Chondrocyte (in vitro differentiated cells): ENCODE results near the gene PRRT3. TPM values are rescaled to one million over a fixed set of nuclear protein-coding genes. Genes with fewer than 3 reads are reported as not detected.

Source experiments
- DNase-seq: peaks from one replicate; pipeline ENCODE4 v3.0.0; 2021; ENCODE audit warnings: mixed read lengths, low spot score
- H3K27ac Mint-ChIP-seq: one replicate; pipeline ENCODE4 v1.8.0; 2021; ENCODE audit warnings: mild to moderate bottlenecking, moderate library complexity, mixed read lengths; ENCODE audit not compliant: unreplicated experiment
- H3K27me3 Mint-ChIP-seq: 2 replicates; pipeline ENCODE4 v1.8.0; 2021; ENCODE audit warnings: low read depth, mixed read lengths
- H3K36me3 Mint-ChIP-seq: 2 replicates; pipeline ENCODE4 v1.8.0; 2021; ENCODE audit warnings: low read depth, mixed read lengths
- H3K4me1 Mint-ChIP-seq: 2 replicates; pipeline ENCODE4 v1.8.0; 2021; ENCODE audit warnings: low read depth, mild to moderate bottlenecking, mixed read lengths
- H3K4me3 Mint-ChIP-seq: one replicate; pipeline ENCODE4 v1.8.0; 2021; ENCODE audit warnings: mild to moderate bottlenecking, moderate library complexity, mixed read lengths; ENCODE audit not compliant: unreplicated experiment
- H3K9me3 Mint-ChIP-seq: 2 replicates; pipeline ENCODE4 v1.8.0; 2021; ENCODE audit warnings: low read depth, mixed read lengths
- long read RNA-seq: library from polyadenylated mRNA; stranded (forward); transcript quantifications from one replicate; pipeline ENCODE4 v2.0.0, GENCODE V29; 2021
- total RNA-seq: library from RNA; stranded (reverse); gene quantifications from 3 replicates; pipeline ENCODE4 v1.2.1, GENCODE V29; 2021
- TF ChIP-seq, protein P1 (sequence below): fragments of 200-600 bp; sonication (generic); IDR thresholded peaks from 2 replicates; pipeline ENCODE4 v1.5.0; 2021; ENCODE audit warnings: antibody characterized with exemption, mild to moderate bottlenecking, moderate library complexity

PRRT3 gene
- total RNA-seq: 3.9 to 7.6 TPM (median 3.9 TPM) in 3 replicates
- long read RNA-seq, partial matches to known transcripts: 6 of 12 reads
- long read RNA-seq, other reads (novel, unspliced or antisense): 6 of 12 reads

DNA sequence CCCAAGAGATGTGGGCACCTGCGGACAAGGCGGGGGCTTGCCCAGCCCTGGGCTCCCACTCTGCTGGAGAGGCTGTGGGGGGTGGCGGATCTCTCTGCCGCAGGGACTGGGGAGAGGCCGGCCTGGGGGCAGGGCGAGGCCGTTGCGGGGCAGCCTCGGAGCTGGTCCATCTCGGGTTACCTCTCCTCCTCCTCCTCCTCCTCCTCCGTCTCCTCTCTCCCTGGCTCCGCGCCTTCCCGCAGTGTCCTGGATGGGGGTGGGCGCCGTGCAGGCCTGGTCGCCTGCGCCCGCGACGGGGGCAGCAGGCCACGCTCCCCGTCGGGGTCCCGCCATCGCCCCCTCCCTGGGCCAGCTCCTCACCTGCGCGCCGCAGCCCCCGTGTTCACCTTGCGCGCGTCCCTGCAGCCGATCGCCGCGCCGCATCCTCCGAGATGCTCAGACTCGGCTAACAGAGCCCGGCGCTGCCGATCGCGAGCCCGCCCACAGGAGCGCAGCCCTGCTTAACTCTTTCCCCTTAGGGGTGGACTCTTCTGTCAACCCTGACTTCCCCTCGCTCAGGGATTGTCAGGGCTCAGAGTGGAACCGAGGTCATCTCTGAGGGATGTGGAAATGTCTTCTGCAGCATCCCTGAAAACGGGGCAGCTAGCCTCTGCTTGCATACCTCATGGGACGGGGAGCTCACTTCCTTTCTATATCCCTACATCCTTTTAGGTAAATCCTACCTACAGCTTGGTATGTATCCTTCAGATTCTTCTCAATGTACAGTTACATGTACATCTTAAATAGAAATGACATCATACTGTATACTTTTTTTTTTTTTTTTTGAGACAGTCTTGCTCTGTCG lies at the start of gene PRRT3:
PRRT3 (minus strand) TSS at position 447 of the 844 bp plus-strand sequence. CDS start 2,293 bp downstream, outside the sequence.
- H3K9me3 Mint-ChIP-seq: no peaks in the 10 kb centered on the region
- no peak within 1 kb of the TSS for H3K27ac Mint-ChIP-seq
- H3K4me3 Mint-ChIP-seq: peak within 1 kb of the TSS; percentile 68
- peaks cover 14% of the 10 kb centered on the region for H3K4me1 Mint-ChIP-seq
- H3K36me3 Mint-ChIP-seq: no peaks in the 10 kb centered on the region
- DNase-seq: peak; percentile 88
- TF ChIP-seq, protein P1, sequence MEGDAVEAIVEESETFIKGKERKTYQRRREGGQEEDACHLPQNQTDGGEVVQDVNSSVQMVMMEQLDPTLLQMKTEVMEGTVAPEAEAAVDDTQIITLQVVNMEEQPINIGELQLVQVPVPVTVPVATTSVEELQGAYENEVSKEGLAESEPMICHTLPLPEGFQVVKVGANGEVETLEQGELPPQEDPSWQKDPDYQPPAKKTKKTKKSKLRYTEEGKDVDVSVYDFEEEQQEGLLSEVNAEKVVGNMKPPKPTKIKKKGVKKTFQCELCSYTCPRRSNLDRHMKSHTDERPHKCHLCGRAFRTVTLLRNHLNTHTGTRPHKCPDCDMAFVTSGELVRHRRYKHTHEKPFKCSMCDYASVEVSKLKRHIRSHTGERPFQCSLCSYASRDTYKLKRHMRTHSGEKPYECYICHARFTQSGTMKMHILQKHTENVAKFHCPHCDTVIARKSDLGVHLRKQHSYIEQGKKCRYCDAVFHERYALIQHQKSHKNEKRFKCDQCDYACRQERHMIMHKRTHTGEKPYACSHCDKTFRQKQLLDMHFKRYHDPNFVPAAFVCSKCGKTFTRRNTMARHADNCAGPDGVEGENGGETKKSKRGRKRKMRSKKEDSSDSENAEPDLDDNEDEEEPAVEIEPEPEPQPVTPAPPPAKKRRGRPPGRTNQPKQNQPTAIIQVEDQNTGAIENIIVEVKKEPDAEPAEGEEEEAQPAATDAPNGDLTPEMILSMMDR: no peak
- no peaks in the 10 kb centered on the region for H3K27me3 Mint-ChIP-seq

DNA sequence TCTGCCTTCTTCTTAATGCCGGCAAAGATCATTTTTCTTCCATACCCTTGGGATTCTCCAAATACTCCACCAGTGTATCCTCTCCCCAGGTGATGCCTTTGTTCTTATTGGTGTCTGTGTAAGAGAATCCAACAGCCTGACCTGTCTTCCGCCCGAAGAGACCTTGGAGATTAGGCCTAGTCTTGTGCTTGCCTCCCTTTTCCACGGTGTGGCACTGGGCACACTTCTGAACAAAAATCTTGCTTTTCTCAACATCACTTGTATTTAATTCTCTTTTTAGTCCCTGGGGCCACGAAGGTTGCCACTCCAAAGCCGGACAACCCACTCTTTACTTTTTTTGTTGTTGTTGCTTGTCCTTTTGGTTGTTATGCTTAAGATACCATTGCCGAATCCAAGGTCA lies 48.5 kb upstream of the PRRT3 start:
- Mint-ChIP-seq H3K4me1 (peaks cover 6% of the 10 kb centered on the region), H3K27ac (no peak overlapping the region), H3K9me3 (no peaks in the 10 kb centered on the region), H3K36me3 (peaks cover 3% of the 10 kb centered on the region), H3K4me3 (no peak overlapping the region), H3K27me3 (no peaks in the 10 kb centered on the region)
- TF ChIP-seq, protein P1: no peak
- DNase-seq: no peak

DNA sequence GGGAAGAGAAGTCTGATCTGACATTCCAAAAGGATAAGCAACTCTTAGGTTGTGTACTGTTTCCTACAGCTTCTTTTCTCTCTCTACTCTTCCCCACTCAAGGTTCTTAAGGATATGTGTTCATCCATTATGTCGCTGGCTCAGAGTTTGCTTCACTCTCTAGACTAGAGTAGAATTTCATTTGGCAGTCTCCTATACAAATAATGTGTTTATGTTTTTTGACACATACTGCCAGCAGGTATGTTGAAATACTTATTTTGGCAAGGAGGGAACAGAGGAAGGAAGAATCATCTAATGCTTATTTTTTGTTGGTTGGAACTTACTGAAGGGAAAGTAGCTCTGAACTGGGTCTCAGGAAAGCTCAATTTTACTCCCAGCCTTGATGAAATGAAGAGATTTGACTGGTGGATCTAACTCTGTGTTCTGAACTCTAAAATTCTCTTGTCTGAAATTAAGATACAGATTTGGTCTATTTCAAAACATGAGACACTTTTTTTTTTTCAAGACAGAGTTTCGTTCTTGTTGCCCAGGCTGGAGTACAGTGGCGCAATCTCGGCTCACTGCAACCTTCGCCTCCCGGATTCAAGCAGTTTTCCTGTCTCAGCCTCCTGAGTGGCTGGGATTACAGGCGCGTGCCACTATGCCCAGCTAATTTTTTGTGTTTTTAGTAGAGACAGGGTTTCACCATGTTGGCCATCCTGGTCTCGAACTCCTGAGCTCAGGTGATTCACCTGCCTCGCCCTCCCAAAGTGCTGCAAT lies 42.1 kb upstream of the PRRT3 start:
- no peak overlapping the region for H3K27ac Mint-ChIP-seq
- H3K4me1 Mint-ChIP-seq: no peaks in the 10 kb centered on the region
- no peak overlapping the region for H3K4me3 Mint-ChIP-seq
- DNase-seq: no peak
- H3K27me3 Mint-ChIP-seq: no peaks in the 10 kb centered on the region
- TF ChIP-seq, protein P1: no peak
- no peaks in the 10 kb centered on the region for H3K9me3 Mint-ChIP-seq
- no peaks in the 10 kb centered on the region for H3K36me3 Mint-ChIP-seq

DNA sequence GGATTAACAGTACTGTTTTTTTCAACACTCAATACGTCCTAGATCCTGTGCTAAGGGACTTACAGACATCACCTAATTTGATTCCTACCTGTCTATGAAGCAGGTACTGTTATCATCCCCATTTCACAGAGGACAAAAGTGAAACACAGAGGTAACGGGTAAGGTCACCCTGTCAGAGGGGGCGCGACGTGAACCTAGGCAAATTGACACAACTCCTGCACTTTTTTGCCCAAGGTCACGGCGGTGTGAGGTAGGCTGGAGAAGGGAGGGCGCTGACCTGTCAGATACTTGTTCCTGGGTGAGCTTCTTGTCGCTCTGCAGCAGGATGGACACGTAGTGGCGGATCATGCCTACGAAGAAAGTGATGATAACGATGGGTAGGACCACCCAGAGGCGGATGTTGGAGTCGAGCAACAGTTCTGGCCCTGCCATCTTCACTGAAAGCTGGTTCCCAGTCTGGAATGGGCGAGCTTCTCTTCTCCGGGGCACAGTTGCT lies 34.1 kb upstream of the PRRT3 start:
- Mint-ChIP-seq H3K9me3 (no peaks in the 10 kb centered on the region), H3K36me3 (no peaks in the 10 kb centered on the region), H3K27me3 (no peaks in the 10 kb centered on the region), H3K4me3 (peak overlapping the region; percentile 94), H3K27ac (peak overlapping the region; percentile 93), H3K4me1 (peaks cover 21% of the 10 kb centered on the region)
- no peak for DNase-seq
- TF ChIP-seq, protein P1: peak; percentile 12

GRCh38 chr3:9980251-9980650 lies 28.0 kb upstream of the PRRT3 start:
- DNase-seq: no peak
- H3K36me3 Mint-ChIP-seq: peaks cover 4% of the 10 kb centered on the region
- H3K9me3 Mint-ChIP-seq: no peaks in the 10 kb centered on the region
- TF ChIP-seq, protein P1: no peak
- peaks cover 25% of the 10 kb centered on the region for H3K4me1 Mint-ChIP-seq
- no peak overlapping the region for H3K4me3 Mint-ChIP-seq
- H3K27ac Mint-ChIP-seq: no peak overlapping the region
- no peaks in the 10 kb centered on the region for H3K27me3 Mint-ChIP-seq
